ENCODE data around the gene ADIG. TPM values are rescaled to one million over a fixed set of nuclear protein-coding genes. Genes with fewer than 3 reads are reported as not detected.

Gene ADIG
- total and polyA plus RNA-seq, 2 donors (not counting 1 experiment from before 2014, with no cell fraction given), result not detected

DNA sequence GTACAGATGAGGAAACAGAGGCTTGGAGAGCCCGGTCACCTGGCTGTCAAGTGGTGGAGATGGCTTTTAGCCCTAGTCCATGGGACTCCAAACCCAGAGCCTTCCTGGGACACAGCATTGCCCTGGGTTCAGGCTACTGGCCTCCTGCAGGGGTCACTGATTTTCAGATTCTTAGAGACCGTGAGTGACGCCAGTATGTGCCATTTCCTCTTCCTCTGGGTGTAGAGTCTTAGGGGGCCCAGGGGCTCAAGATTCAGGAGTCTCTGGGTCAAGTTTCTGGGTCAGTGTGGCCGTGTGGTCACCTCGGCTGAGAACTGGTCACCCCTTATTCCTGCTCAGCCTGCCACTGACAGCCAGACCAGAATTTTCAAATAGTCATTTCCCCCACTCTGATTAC lies 21.2 kb downstream of the ADIG start:
- H4K20me1 ChIP-seq (ENCODE audit: control insufficient read depth, extremely low read depth, insufficient read depth, low read length), result no peaks in the 10 kb centered on the region
- H2AFZ ChIP-seq (ENCODE audit: low read length), result no peak overlapping the region
- no peak overlapping the region for H3K4me3 ChIP-seq (replicated peaks in 1 of 4; ENCODE audit: control extremely low read depth in 1 of 4, insufficient read depth in 1 of 4, low read depth in 3 of 4, low read length in 4 of 4)
- H3K27ac ChIP-seq (ENCODE audit: insufficient read depth, low read length), result no peak overlapping the region
- H3K9me3 ChIP-seq (ENCODE audit: control insufficient read depth, insufficient read depth, low read depth, low read length), result no peaks in the 10 kb centered on the region
- no peak overlapping the region for H3K9ac ChIP-seq (ENCODE audit: insufficient read depth, low read length)
- H3K36me3 ChIP-seq (ENCODE audit: control insufficient read depth, insufficient read depth, low read length), result no peaks in the 10 kb centered on the region
- no peak for TF ChIP-seq EZH2 (IDR thresholded peaks at IDR 0.05; ENCODE audit: low read length, missing control alignments)
- TF ChIP-seq, protein P1, sequence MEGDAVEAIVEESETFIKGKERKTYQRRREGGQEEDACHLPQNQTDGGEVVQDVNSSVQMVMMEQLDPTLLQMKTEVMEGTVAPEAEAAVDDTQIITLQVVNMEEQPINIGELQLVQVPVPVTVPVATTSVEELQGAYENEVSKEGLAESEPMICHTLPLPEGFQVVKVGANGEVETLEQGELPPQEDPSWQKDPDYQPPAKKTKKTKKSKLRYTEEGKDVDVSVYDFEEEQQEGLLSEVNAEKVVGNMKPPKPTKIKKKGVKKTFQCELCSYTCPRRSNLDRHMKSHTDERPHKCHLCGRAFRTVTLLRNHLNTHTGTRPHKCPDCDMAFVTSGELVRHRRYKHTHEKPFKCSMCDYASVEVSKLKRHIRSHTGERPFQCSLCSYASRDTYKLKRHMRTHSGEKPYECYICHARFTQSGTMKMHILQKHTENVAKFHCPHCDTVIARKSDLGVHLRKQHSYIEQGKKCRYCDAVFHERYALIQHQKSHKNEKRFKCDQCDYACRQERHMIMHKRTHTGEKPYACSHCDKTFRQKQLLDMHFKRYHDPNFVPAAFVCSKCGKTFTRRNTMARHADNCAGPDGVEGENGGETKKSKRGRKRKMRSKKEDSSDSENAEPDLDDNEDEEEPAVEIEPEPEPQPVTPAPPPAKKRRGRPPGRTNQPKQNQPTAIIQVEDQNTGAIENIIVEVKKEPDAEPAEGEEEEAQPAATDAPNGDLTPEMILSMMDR (conservative IDR thresholded peaks at IDR 0.05 in 1 of 2, IDR thresholded peaks at IDR 0.05 in 1 of 2; ENCODE audit: low read depth in 1 of 2, low read length in 2 of 2), result no peak
- no peaks in the 10 kb centered on the region for H3K79me2 ChIP-seq (ENCODE audit: control insufficient read depth, insufficient read depth, low read length)
- no peaks in the 10 kb centered on the region for H3K4me1 ChIP-seq (ENCODE audit: control insufficient read depth, extremely low read depth, insufficient read depth, low read length)
- no peak for DNase-seq (ENCODE audit: low read depth in 2 of 2)
- peaks cover 45% of the 10 kb centered on the region for H3K27me3 ChIP-seq (ENCODE audit: control insufficient read depth, insufficient read depth, low read length)
- no peak overlapping the region for H3K4me2 ChIP-seq (ENCODE audit: extremely low read depth, insufficient read depth, low read length)

DNA sequence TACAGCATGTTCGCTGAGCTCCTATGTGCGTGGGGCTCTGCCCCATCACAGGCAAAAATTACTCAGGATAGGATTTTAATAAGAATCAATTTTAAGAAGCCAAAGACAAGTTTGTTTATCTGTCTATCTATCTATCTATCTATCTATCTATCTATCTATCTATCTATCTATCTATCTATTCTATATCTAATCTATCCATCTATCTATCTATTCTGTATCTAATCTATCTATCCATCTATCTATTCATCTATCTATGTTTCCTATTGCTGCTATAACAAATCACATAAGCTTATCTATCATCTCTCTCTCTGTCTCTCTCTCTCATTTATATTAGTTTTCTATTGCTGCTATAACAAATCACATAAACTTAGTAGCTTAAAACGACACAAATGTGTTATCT lies 22.3 kb downstream of the ADIG start:
- no peak for TF ChIP-seq EZH2 (IDR thresholded peaks at IDR 0.05; ENCODE audit: low read length, missing control alignments)
- TF ChIP-seq, protein P1 (conservative IDR thresholded peaks at IDR 0.05 in 1 of 2, IDR thresholded peaks at IDR 0.05 in 1 of 2; ENCODE audit: low read depth in 1 of 2, low read length in 2 of 2), result no peak
- no peak overlapping the region for H3K27ac ChIP-seq (ENCODE audit: insufficient read depth, low read length)
- no peak overlapping the region for H3K4me2 ChIP-seq (ENCODE audit: extremely low read depth, insufficient read depth, low read length)
- H3K9me3 ChIP-seq (ENCODE audit: control insufficient read depth, insufficient read depth, low read depth, low read length), result no peaks in the 10 kb centered on the region
- no peak overlapping the region for H3K4me3 ChIP-seq (replicated peaks in 1 of 4; ENCODE audit: control extremely low read depth in 1 of 4, insufficient read depth in 1 of 4, low read depth in 3 of 4, low read length in 4 of 4)
- H3K27me3 ChIP-seq (ENCODE audit: control insufficient read depth, insufficient read depth, low read length), result peaks cover 45% of the 10 kb centered on the region
- no peaks in the 10 kb centered on the region for H4K20me1 ChIP-seq (ENCODE audit: control insufficient read depth, extremely low read depth, insufficient read depth, low read length)
- H3K4me1 ChIP-seq (ENCODE audit: control insufficient read depth, extremely low read depth, insufficient read depth, low read length), result no peaks in the 10 kb centered on the region
- no peaks in the 10 kb centered on the region for H3K36me3 ChIP-seq (ENCODE audit: control insufficient read depth, insufficient read depth, low read length)
- no peak for DNase-seq (ENCODE audit: low read depth in 2 of 2)
- H2AFZ ChIP-seq (ENCODE audit: low read length), result no peak overlapping the region
- no peaks in the 10 kb centered on the region for H3K79me2 ChIP-seq (ENCODE audit: control insufficient read depth, insufficient read depth, low read length)
- no peak overlapping the region for H3K9ac ChIP-seq (ENCODE audit: insufficient read depth, low read length)

DNA sequence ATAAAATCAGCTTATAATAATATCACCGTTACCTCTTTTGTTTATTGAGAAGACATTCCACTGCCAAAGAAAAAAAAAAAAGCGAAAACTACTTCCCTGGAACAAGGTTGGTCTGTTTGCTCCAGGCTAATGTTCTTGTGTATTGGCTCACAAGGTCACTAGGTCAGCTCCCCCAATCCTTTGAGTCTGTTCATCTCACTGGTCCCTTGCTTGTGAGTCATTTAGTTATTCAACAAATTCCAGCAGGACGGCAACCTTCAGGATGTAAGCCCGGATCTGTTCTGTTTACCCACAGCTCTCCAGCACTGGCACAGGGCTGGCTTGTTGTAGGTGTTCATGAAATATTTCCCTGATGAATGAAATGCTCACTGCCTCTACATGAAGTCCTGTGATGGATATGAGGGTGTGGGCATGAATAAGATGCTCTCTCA lies 23.9 kb downstream of the ADIG start:
- TF ChIP-seq EZH2 (IDR thresholded peaks at IDR 0.05; ENCODE audit: low read length, missing control alignments), result no peak
- TF ChIP-seq, protein P1 (conservative IDR thresholded peaks at IDR 0.05 in 1 of 2, IDR thresholded peaks at IDR 0.05 in 1 of 2; ENCODE audit: low read depth in 1 of 2, low read length in 2 of 2), result no peak
- peak in 1 of 2 donors; percentile 60 for DNase-seq (ENCODE audit: low read depth in 2 of 2)
- H3K9me3 ChIP-seq (ENCODE audit: control insufficient read depth, insufficient read depth, low read depth, low read length), result no peaks in the 10 kb centered on the region
- no peaks in the 10 kb centered on the region for H4K20me1 ChIP-seq (ENCODE audit: control insufficient read depth, extremely low read depth, insufficient read depth, low read length)
- H3K4me2 ChIP-seq (ENCODE audit: extremely low read depth, insufficient read depth, low read length), result no peak overlapping the region
- H3K79me2 ChIP-seq (ENCODE audit: control insufficient read depth, insufficient read depth, low read length), result no peaks in the 10 kb centered on the region
- peaks cover 42% of the 10 kb centered on the region for H3K27me3 ChIP-seq (ENCODE audit: control insufficient read depth, insufficient read depth, low read length)
- H3K36me3 ChIP-seq (ENCODE audit: control insufficient read depth, insufficient read depth, low read length), result no peaks in the 10 kb centered on the region
- no peak overlapping the region for H3K4me3 ChIP-seq (replicated peaks in 1 of 4; ENCODE audit: control extremely low read depth in 1 of 4, insufficient read depth in 1 of 4, low read depth in 3 of 4, low read length in 4 of 4)
- no peak overlapping the region for H3K27ac ChIP-seq (ENCODE audit: insufficient read depth, low read length)
- no peak overlapping the region for H3K9ac ChIP-seq (ENCODE audit: insufficient read depth, low read length)
- H3K4me1 ChIP-seq (ENCODE audit: control insufficient read depth, extremely low read depth, insufficient read depth, low read length), result no peaks in the 10 kb centered on the region
- no peak overlapping the region for H2AFZ ChIP-seq (ENCODE audit: low read length)

All from fibroblast of lung (primary cell).